Mammary epithelial cell (primary cell): ENCODE data around the gene C3orf20.

Experiments
- EZH2 ChIP-seq: IDR thresholded peaks from 2 replicates; pipeline ENCODE4 v1.6.1; 2012; ENCODE audit warnings: low read length, inconsistent platforms, borderline replicate concordance
- TF ChIP-seq, protein P1 (sequence below), 2 donors: IDR thresholded peaks in 1 of 2; conservative IDR thresholded peaks in 1 of 2; 2 replicates each; pipeline ENCODE4 v1.5.1; 2011 to 2012; ENCODE audit warnings: inconsistent platforms in 2 of 2, low read length in 2 of 2, mild to moderate bottlenecking in 2 of 2, control low read depth in 1 of 2, low read depth in 1 of 2; ENCODE audit not compliant: insufficient read depth in 1 of 2; ENCODE audit errors: extremely low read depth in 1 of 2

DNA sequence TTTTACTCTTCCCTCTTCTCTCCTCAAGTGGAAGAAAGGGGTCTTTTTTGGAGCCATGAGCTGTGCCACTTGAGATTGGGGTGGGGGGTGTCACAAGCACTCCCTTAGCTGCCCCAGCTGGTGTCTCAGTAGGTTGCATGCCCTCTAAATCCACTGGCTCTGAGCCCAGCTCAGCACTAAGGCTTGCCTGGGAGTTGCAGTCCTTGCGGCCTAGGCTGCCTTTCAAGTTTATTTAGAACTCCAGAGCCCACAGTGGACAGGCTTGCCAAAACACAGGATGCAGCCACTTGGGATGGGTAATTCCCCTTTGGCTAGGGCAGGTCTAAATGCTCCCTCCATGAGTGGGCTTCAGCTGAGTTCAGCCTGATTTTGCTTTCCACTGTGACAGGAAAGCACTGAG, 24.7 kb downstream of the C3orf20 start:
- TF ChIP-seq, protein P1, sequence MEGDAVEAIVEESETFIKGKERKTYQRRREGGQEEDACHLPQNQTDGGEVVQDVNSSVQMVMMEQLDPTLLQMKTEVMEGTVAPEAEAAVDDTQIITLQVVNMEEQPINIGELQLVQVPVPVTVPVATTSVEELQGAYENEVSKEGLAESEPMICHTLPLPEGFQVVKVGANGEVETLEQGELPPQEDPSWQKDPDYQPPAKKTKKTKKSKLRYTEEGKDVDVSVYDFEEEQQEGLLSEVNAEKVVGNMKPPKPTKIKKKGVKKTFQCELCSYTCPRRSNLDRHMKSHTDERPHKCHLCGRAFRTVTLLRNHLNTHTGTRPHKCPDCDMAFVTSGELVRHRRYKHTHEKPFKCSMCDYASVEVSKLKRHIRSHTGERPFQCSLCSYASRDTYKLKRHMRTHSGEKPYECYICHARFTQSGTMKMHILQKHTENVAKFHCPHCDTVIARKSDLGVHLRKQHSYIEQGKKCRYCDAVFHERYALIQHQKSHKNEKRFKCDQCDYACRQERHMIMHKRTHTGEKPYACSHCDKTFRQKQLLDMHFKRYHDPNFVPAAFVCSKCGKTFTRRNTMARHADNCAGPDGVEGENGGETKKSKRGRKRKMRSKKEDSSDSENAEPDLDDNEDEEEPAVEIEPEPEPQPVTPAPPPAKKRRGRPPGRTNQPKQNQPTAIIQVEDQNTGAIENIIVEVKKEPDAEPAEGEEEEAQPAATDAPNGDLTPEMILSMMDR (conservative IDR thresholded peaks at IDR 0.05 in 1 of 2, IDR thresholded peaks at IDR 0.05 in 1 of 2; ENCODE audit: extremely low read depth in 1 of 2, insufficient read depth in 1 of 2, low read depth in 1 of 2, low read length in 2 of 2), result no peak
- no peak for TF ChIP-seq EZH2
